Measurements from ENCODE around the gene IFNAR2.

Gene IFNAR2

GRCh38 chr21:33229784-33230544, at the start of gene IFNAR2:
IFNAR2 (plus strand) TSS chr21:33229938; CDS start chr21:33241923, 11,985 bp downstream.
- peak; percentile 46 to 71 (median 65) for DNase-seq (ENCODE audit: low read depth in 3 of 3)

GRCh38 chr21:33185852-33186251, 43.9 kb upstream of the IFNAR2 start:
- no peak for DNase-seq (ENCODE audit: low read depth in 3 of 3)

- DNase-seq (ENCODE audit: low read depth in 3 of 3): no peak
Observed at GRCh38 chr21:33187276-33187675, 42.5 kb upstream of the IFNAR2 start.

- no peak for DNase-seq (ENCODE audit: low read depth in 3 of 3)
Observed at GRCh38 chr21:33189237-33189636, 40.5 kb upstream of the IFNAR2 start.

- no peak for DNase-seq (ENCODE audit: low read depth in 3 of 3)
Observed at GRCh38 chr21:33189824-33190223, 39.9 kb upstream of the IFNAR2 start.

GRCh38 chr21:33196941-33197374, 32.8 kb upstream of the IFNAR2 start:
- peak; percentile 35 to 40 (median 38) for DNase-seq (ENCODE audit: low read depth in 3 of 3)

GRCh38 chr21:33197496-33197895, 32.2 kb upstream of the IFNAR2 start:
- DNase-seq (ENCODE audit: low read depth in 3 of 3): no peak

GRCh38 chr21:33198346-33199099, 31.2 kb upstream of the IFNAR2 start:
- no peak for DNase-seq (ENCODE audit: low read depth in 3 of 3)

GRCh38 chr21:33199100-33199464, 30.7 kb upstream of the IFNAR2 start:
- no peak for DNase-seq (ENCODE audit: low read depth in 3 of 3)

GRCh38 chr21:33199516-33200217, 30.1 kb upstream of the IFNAR2 start:
- DNase-seq (ENCODE audit: low read depth in 3 of 3): peak; percentile 55 to 73 (median 63)

GRCh38 chr21:33201956-33202355, 27.8 kb upstream of the IFNAR2 start:
- DNase-seq (ENCODE audit: low read depth in 3 of 3): no peak

- no peak for DNase-seq (ENCODE audit: low read depth in 3 of 3)
Observed at GRCh38 chr21:33202464-33203363, 27.0 kb upstream of the IFNAR2 start.

- no peak for DNase-seq (ENCODE audit: low read depth in 3 of 3)
Observed at GRCh38 chr21:33203371-33203724, 26.4 kb upstream of the IFNAR2 start.

GRCh38 chr21:33205476-33205875, 24.3 kb upstream of the IFNAR2 start:
- DNase-seq (ENCODE audit: low read depth in 3 of 3): no peak

- no peak for DNase-seq (ENCODE audit: low read depth in 3 of 3)
Observed at GRCh38 chr21:33206771-33207281, 22.9 kb upstream of the IFNAR2 start.

- no peak for DNase-seq (ENCODE audit: low read depth in 3 of 3)
Observed at GRCh38 chr21:33207449-33208149, 22.1 kb upstream of the IFNAR2 start.

- no peak for DNase-seq (ENCODE audit: low read depth in 3 of 3)
Observed at GRCh38 chr21:33208534-33208933, 21.2 kb upstream of the IFNAR2 start.

- DNase-seq (ENCODE audit: low read depth in 3 of 3): no peak
Observed at GRCh38 chr21:33211305-33211704, 18.4 kb upstream of the IFNAR2 start.

GRCh38 chr21:33211732-33212131, 18.0 kb upstream of the IFNAR2 start:
- DNase-seq (ENCODE audit: low read depth in 3 of 3): no peak

- DNase-seq (ENCODE audit: low read depth in 3 of 3): no peak
Observed at GRCh38 chr21:33212159-33212851, 17.4 kb upstream of the IFNAR2 start.

Data from stimulated activated CD4-positive, alpha-beta T cell treated with anti-CD3 and anti-CD28 coated beads, TNF-alpha, amount 100 ng/mL, for 24 hours (primary cell).